Neural progenitor cell (in vitro differentiated cells): ENCODE data around the gene ZNF19. TPM values are rescaled to one million over a fixed set of nuclear protein-coding genes. Genes with fewer than 3 reads are reported as not detected.
"Not testable (repeated sequence)": the region's sequence is repeated elsewhere in the genome, so short reads cannot be mapped to it uniquely, and the experiment has no call there.

Source experiments
- DNase-seq: peaks from one replicate; pipeline ENCODE4 v3.0.0-alpha.2; 2016; ENCODE audit warnings: low spot score
- H2AFZ ChIP-seq: fragments of 200-600 bp; sonication (generic); replicated peaks from 2 replicates; pipeline ENCODE4 v1.6.1; 2016; ENCODE audit warnings: antibody characterized with exemption
- H3F3A ChIP-seq: fragments of 200-600 bp; sonication (generic); 2 replicates; pipeline ENCODE4 v1.6.1; 2016; ENCODE audit warnings: antibody characterized with exemption, low read depth
- H3K27ac ChIP-seq: fragments of 200-600 bp; sonication (generic); 2 replicates; pipeline ENCODE4 v1.5.1; 2016; ENCODE audit warnings: mild to moderate bottlenecking
- H3K27me3 ChIP-seq: fragments of 200-600 bp; sonication (generic); 2 replicates; pipeline ENCODE4 v1.6.1; 2016; ENCODE audit warnings: mild to moderate bottlenecking, moderate library complexity
- H3K36me3 ChIP-seq: fragments of 200-600 bp; sonication (generic); 2 replicates; pipeline ENCODE4 v1.5.1; 2016
- H3K4me1 ChIP-seq: fragments of 200-600 bp; sonication (generic); 2 replicates; pipeline ENCODE4 v1.6.1; 2016; ENCODE audit warnings: mixed run types
- H3K4me2 ChIP-seq: fragments of 200-600 bp; sonication (generic); 2 replicates; pipeline ENCODE4 v1.6.1; 2016
- H3K4me3 ChIP-seq: fragments of 200-600 bp; sonication (generic); 2 replicates; pipeline ENCODE4 v1.5.1; 2016
- H3K79me2 ChIP-seq: fragments of 200-600 bp; sonication (generic); 2 replicates; pipeline ENCODE4 v1.6.1; 2016; ENCODE audit warnings: low read depth
- H3K9ac ChIP-seq: fragments of 200-600 bp; sonication (generic); 2 replicates; pipeline ENCODE4 v1.6.1; 2016
- H3K9me3 ChIP-seq: fragments of 200-600 bp; sonication (generic); 2 replicates; pipeline ENCODE4 v1.5.1; 2016; ENCODE audit warnings: low read depth
- H4K20me1 ChIP-seq: fragments of 200-600 bp; sonication (generic); 2 replicates; pipeline ENCODE4 v1.6.1; 2016; ENCODE audit warnings: low read depth
- H3K27ac Mint-ChIP-seq: 3 replicates; pipeline ENCODE4 v1.8.0; 2021; ENCODE audit warnings: mixed read lengths
- H3K27me3 Mint-ChIP-seq: 2 replicates; pipeline ENCODE4 v1.8.0; 2022; ENCODE audit warnings: low read depth, mild to moderate bottlenecking, inconsistent platforms, moderate library complexity, mixed read lengths; ENCODE audit not compliant: insufficient read depth
- H3K36me3 Mint-ChIP-seq: 3 replicates; pipeline ENCODE4 v1.8.0; 2021; ENCODE audit warnings: mixed read lengths
- H3K4me1 Mint-ChIP-seq: 3 replicates; pipeline ENCODE4 v1.8.0; 2021; ENCODE audit warnings: mixed read lengths
- H3K4me3 Mint-ChIP-seq: 3 replicates; pipeline ENCODE4 v1.8.0; 2021; ENCODE audit warnings: mild to moderate bottlenecking, moderate library complexity, mixed read lengths
- H3K9me3 Mint-ChIP-seq: 3 replicates; pipeline ENCODE4 v1.8.0; 2020; ENCODE audit warnings: mixed read lengths
- CTCF ChIP-seq: fragments of 200-600 bp; sonication (generic); IDR thresholded peaks from 2 replicates; pipeline ENCODE4 v1.5.1; 2017; ENCODE audit warnings: antibody characterized with exemption, mild to moderate bottlenecking
- EZH2 ChIP-seq: fragments of 200-600 bp; sonication (generic); IDR thresholded peaks from 2 replicates; pipeline ENCODE4 v1.6.1; 2017; ENCODE audit warnings: antibody characterized with exemption, mild to moderate bottlenecking, moderate library complexity
- EZH2phosphoT487 ChIP-seq: fragments of 200-600 bp; sonication (generic); IDR thresholded peaks from 2 replicates; pipeline ENCODE4 v1.6.1; 2017; ENCODE audit warnings: antibody characterized with exemption
- total RNA-seq: library from RNA; depleted of rRNA; stranded (reverse); fragments of >200 nt; gene quantifications from 2 replicates; pipeline ENCODE4 v1.2.3, GENCODE V29; 2015; ENCODE audit warnings: low replicate concordance

Gene ZNF19
- total RNA-seq, 1 donor from 2014 or later = 13.9 TPM

GRCh38 chr16:71504901-71505300 is 15.8 kb upstream of the ZNF19 start:
- H3K4me1 ChIP-seq = no peaks in the 10 kb centered on the region
- H3K79me2 ChIP-seq = no peaks in the 10 kb centered on the region
- DNase-seq = no peak
- H3K36me3 ChIP-seq = no peaks in the 10 kb centered on the region
- H2AFZ ChIP-seq = no peak overlapping the region
- H3K27me3 ChIP-seq = no peaks in the 10 kb centered on the region
- TF ChIP-seq EZH2phosphoT487 (no peak), CTCF (no peak), EZH2 (no peak)
- no peaks in the 10 kb centered on the region for H3K9me3 Mint-ChIP-seq
- no peaks in the 10 kb centered on the region for H3K9me3 ChIP-seq
- H3K9ac ChIP-seq = no peak overlapping the region
- H3K4me2 ChIP-seq = no peak overlapping the region
- H3K4me1 Mint-ChIP-seq = no peaks in the 10 kb centered on the region
- H3K36me3 Mint-ChIP-seq = no peaks in the 10 kb centered on the region
- H3K27ac Mint-ChIP-seq = no peak overlapping the region
- H3K27ac ChIP-seq = no peak overlapping the region
- no peak overlapping the region for H3K4me3 Mint-ChIP-seq
- H4K20me1 ChIP-seq = no peaks in the 10 kb centered on the region
- H3K4me3 ChIP-seq = no peak overlapping the region
- H3K27me3 Mint-ChIP-seq = peaks cover 5% of the 10 kb centered on the region
- H3F3A ChIP-seq = no peaks in the 10 kb centered on the region

- not testable (repeated sequence) for H3K9me3 Mint-ChIP-seq, H3K4me1 Mint-ChIP-seq, H3K27ac Mint-ChIP-seq, H4K20me1 ChIP-seq, H3K9ac ChIP-seq, H3K79me2 ChIP-seq, H3K4me3 ChIP-seq, H3K9me3 ChIP-seq, H3K36me3 ChIP-seq, H2AFZ ChIP-seq, H3K36me3 Mint-ChIP-seq, H3K4me3 Mint-ChIP-seq, DNase-seq, H3K27ac ChIP-seq, H3K4me1 ChIP-seq, H3K4me2 ChIP-seq, H3K27me3 Mint-ChIP-seq, H3K27me3 ChIP-seq, H3F3A ChIP-seq
These were observed 14.9 kb upstream of the ZNF19 start for GRCh38 chr16:71504051-71504450.

GRCh38 chr16:71501547-71501946 is 12.4 kb upstream of the ZNF19 start:
- Histone ChIP-seq H2AFZ (no peak overlapping the region), H3K9ac (no peak overlapping the region), H3K4me1 (no peaks in the 10 kb centered on the region), H3K9me3 (no peaks in the 10 kb centered on the region), H3F3A (no peaks in the 10 kb centered on the region), H3K27ac (no peak overlapping the region), H3K4me2 (no peak overlapping the region), H3K4me3 (no peak overlapping the region), H3K79me2 (no peaks in the 10 kb centered on the region), H3K36me3 (no peaks in the 10 kb centered on the region), H3K27me3 (no peaks in the 10 kb centered on the region), H4K20me1 (no peaks in the 10 kb centered on the region)
- TF ChIP-seq CTCF (no peak), EZH2phosphoT487 (no peak), EZH2 (no peak)
- no peaks in the 10 kb centered on the region for H3K36me3 Mint-ChIP-seq
- H3K9me3 Mint-ChIP-seq = no peaks in the 10 kb centered on the region
- no peaks in the 10 kb centered on the region for H3K4me1 Mint-ChIP-seq
- no peak for DNase-seq
- H3K27me3 Mint-ChIP-seq = peaks cover 4% of the 10 kb centered on the region
- no peak overlapping the region for H3K4me3 Mint-ChIP-seq
- no peak overlapping the region for H3K27ac Mint-ChIP-seq

GRCh38 chr16:71500964-71501363 is 11.8 kb upstream of the ZNF19 start:
- Histone ChIP-seq H3K27me3 (no peaks in the 10 kb centered on the region), H3K36me3 (no peaks in the 10 kb centered on the region), H3K4me2 (no peak overlapping the region), H2AFZ (no peak overlapping the region), H4K20me1 (no peaks in the 10 kb centered on the region), H3K27ac (no peak overlapping the region), H3K79me2 (no peaks in the 10 kb centered on the region), H3K4me3 (no peak overlapping the region), H3K9me3 (no peaks in the 10 kb centered on the region), H3F3A (no peaks in the 10 kb centered on the region), H3K9ac (no peak overlapping the region), H3K4me1 (no peaks in the 10 kb centered on the region)
- Mint-ChIP-seq H3K27me3 (peaks cover 4% of the 10 kb centered on the region), H3K4me3 (no peak overlapping the region), H3K27ac (no peak overlapping the region), H3K9me3 (no peaks in the 10 kb centered on the region), H3K36me3 (no peaks in the 10 kb centered on the region), H3K4me1 (no peaks in the 10 kb centered on the region)
- TF ChIP-seq CTCF = no peak
- TF ChIP-seq EZH2phosphoT487 = no peak
- no peak for TF ChIP-seq EZH2
- no peak for DNase-seq
